Kidney (tissue), 14 donors: Measurements from ENCODE around the gene AMMECR1. TPM values are rescaled to one million over a fixed set of nuclear protein-coding genes. Genes with fewer than 3 reads are reported as not detected.
"Not testable (repeated sequence)": the region's sequence is repeated elsewhere in the genome, so short reads cannot be mapped to it uniquely, and the experiment has no call there.

Source experiments
- DNase-seq, 5 donors: peaks; one replicate each; pipeline ENCODE4 v3.0.0-alpha.2; 2013 to 2020
- FAIRE-seq: peaks from 2 replicates; lab custom pipeline; 2012; peaks lifted over from hg19 to GRCh38; lab: Jason Lieb, UNC
- H3K27ac ChIP-seq, 2 donors: one replicate each; pipeline ENCODE4 v1.7.0; 2013; ENCODE audit warnings: low read depth in 2 of 2, low read length in 2 of 2, inconsistent platforms in 1 of 2
- H3K27me3 ChIP-seq: one replicate; pipeline ENCODE4 v1.7.1; 2013; ENCODE audit warnings: low read length, inconsistent platforms; ENCODE audit not compliant: control insufficient read depth, insufficient read depth
- H3K36me3 ChIP-seq, 3 donors: one replicate each; pipeline versions ENCODE4 v1.7.0 to v1.7.1; 2013; ENCODE audit warnings: low read length in 3 of 3, control low read depth in 1 of 3, inconsistent platforms in 1 of 3; ENCODE audit not compliant: insufficient read depth in 3 of 3, control insufficient read depth in 2 of 3
- H3K4me1 ChIP-seq, 3 donors: one replicate each; pipeline versions ENCODE4 v1.7.0 to v1.7.1; 2013; ENCODE audit warnings: low read length in 3 of 3, inconsistent platforms in 1 of 3, low read depth in 1 of 3; ENCODE audit not compliant: control insufficient read depth in 2 of 3, insufficient read depth in 2 of 3
- H3K4me3 ChIP-seq, 3 donors: one replicate each; pipeline versions ENCODE4 v1.7.0 to v1.8.1; 2013; ENCODE audit warnings: low read length in 3 of 3, control low read depth in 1 of 3, inconsistent platforms in 1 of 3
- H3K9ac ChIP-seq, 3 donors: one replicate each; pipeline versions ENCODE4 v1.7.0 to v1.7.1; 2013; ENCODE audit warnings: low read length in 3 of 3, control low read depth in 1 of 3, inconsistent platforms in 1 of 3
- H3K9me3 ChIP-seq, 3 donors: one replicate each; pipeline versions ENCODE4 v1.7.0 to v1.7.1; 2013; ENCODE audit warnings: low read length in 3 of 3, control low read depth in 1 of 3, inconsistent platforms in 1 of 3; ENCODE audit not compliant: control insufficient read depth in 2 of 3, insufficient read depth in 1 of 3
- intact Hi-C: fragments of 100-400 bp; cut with DNase I; formaldehyde crosslinking; loops from one replicate; pipeline ENCODE4 v1.11.1; 2022
- polyA plus RNA-seq: library from polyadenylated mRNA; stranded (reverse); fragments of 350-450 nt; fragmentation: Illumina TruSeq; extraction: RNeasy Lipid Tissue Mini Kit (QIAGEN cat#74804); gene quantifications from one replicate; pipeline ENCODE4 v1.2.3, GENCODE V29; 2014; ENCODE audit warnings: low read depth, low replicate concordance; ENCODE audit not compliant: insufficient read depth
- total RNA-seq: library from RNA; stranded (reverse); fragmentation: NEBNext Ultra II Directional; extraction: Animal tissue kit (Norgen Biotek cat#: 25700); gene quantifications from one replicate; pipeline ENCODE4 v1.2.1, GENCODE V29; 2021
- TF ChIP-seq, protein P1 (sequence below): IDR thresholded peaks from 3 replicates; pipeline ENCODE4 v1.5.1; 2012; ENCODE audit warnings: mild to moderate bottlenecking, moderate library complexity, borderline replicate concordance; ENCODE audit not compliant: insufficient read depth; ENCODE audit errors: extremely low read depth
- donor health status: control.
- donor health status: control.
- donor health status: control.
- donor health status: control.
- donor health status: control.
- donor health status: DM: yes; HTN: yes; CAD: no.
- donor health status: Normal renal cell carcinoma (clear cell type).

Gene AMMECR1
- total and polyA plus RNA-seq, 2 donors from 2014 or later: 4.4 to 11.0 TPM

DNA sequence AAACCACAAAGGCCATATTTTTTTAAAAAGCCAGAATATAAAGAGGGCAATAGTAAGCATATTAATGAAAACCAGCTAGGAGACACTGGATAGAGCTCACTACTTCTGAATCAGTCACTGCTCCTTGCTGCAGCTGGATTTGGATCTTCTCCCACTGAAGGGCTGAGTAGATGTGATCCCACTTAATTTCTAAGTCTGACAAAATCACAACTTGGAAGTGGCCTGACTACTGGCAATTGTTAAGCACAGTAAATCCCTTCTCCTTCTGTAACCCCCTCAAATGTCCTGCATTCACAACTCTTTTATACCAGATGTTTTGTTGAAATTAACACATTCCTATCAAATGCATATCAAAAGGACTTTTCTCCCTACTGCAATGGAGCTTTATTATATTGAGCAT lies 72.9 kb downstream of the AMMECR1 start:
- DNase-seq: no peak
- TF ChIP-seq, protein P1, sequence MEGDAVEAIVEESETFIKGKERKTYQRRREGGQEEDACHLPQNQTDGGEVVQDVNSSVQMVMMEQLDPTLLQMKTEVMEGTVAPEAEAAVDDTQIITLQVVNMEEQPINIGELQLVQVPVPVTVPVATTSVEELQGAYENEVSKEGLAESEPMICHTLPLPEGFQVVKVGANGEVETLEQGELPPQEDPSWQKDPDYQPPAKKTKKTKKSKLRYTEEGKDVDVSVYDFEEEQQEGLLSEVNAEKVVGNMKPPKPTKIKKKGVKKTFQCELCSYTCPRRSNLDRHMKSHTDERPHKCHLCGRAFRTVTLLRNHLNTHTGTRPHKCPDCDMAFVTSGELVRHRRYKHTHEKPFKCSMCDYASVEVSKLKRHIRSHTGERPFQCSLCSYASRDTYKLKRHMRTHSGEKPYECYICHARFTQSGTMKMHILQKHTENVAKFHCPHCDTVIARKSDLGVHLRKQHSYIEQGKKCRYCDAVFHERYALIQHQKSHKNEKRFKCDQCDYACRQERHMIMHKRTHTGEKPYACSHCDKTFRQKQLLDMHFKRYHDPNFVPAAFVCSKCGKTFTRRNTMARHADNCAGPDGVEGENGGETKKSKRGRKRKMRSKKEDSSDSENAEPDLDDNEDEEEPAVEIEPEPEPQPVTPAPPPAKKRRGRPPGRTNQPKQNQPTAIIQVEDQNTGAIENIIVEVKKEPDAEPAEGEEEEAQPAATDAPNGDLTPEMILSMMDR: no peak

DNA sequence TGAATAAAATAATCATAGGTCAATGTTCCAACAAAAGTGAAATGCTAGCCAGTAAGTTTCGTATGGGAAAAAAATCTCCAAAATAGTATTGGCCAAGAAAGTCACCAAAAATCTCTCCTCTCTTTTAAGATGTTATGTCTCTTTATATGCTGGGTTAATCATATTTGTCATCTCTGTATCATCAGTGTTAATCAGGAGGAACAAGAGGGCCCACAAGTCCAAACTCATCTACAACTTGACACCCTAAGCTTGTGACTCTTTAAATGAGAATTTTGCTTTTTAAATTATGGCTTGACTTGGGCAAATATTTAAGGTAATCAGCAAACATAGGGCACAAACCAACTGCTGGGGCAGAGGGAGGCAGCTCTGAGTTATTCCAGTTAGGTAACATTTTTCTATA lies 75.5 kb downstream of the AMMECR1 start:
- Histone ChIP-seq H3K9ac (no peak overlapping the region), H3K36me3 (no peaks in the 10 kb centered on the region), H3K4me1 (no peaks in the 10 kb centered on the region), H3K4me3 (no peak overlapping the region), H3K9me3 (no peaks in the 10 kb centered on the region), H3K27me3 (no peaks in the 10 kb centered on the region), H3K27ac (no peak overlapping the region)
- TF ChIP-seq, protein P1: no peak
- intact Hi-C loops: no loop called here
- FAIRE-seq (no peak), DNase-seq (no peak)

More for the DNA sequence above, 72.9 kb downstream of the AMMECR1 start:
- intact Hi-C loops: no loop called here
- no peak overlapping the region for H3K4me3 ChIP-seq
- H3K27me3 ChIP-seq: no peaks in the 10 kb centered on the region
- no peak overlapping the region for H3K27ac ChIP-seq
- no peak for FAIRE-seq
- no peaks in the 10 kb centered on the region for H3K36me3 ChIP-seq
- H3K9ac ChIP-seq: no peak overlapping the region
- no peaks in the 10 kb centered on the region for H3K4me1 ChIP-seq
- H3K9me3 ChIP-seq: no peaks in the 10 kb centered on the region

DNA sequence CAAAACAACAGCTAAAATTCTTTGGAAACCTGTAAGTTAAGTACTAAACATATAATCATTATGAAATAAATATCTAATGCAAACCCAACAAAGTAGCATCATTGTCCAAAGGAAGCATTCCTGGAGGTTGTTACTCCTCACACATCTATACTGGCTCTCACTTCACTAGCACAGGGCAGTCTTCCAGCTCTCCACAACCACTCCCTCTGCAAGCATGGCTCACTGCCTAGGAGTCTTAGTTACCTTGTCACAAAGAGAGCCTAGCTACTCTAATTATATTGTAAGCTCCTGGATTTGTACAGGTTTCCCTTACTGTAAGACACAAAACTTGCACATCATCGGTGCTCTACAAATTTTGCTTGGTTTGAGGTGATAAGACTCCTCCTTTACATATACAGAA lies 76.1 kb downstream of the AMMECR1 start:
- H3K9me3 ChIP-seq: no peaks in the 10 kb centered on the region
- H3K27me3 ChIP-seq: no peaks in the 10 kb centered on the region
- no peak overlapping the region for H3K4me3 ChIP-seq
- H3K27ac ChIP-seq: no peak overlapping the region
- H3K9ac ChIP-seq: no peak overlapping the region
- no peak for FAIRE-seq
- intact Hi-C loops: no loop called here
- DNase-seq: no peak
- H3K4me1 ChIP-seq: no peaks in the 10 kb centered on the region
- H3K36me3 ChIP-seq: no peaks in the 10 kb centered on the region
- TF ChIP-seq, protein P1: no peak

DNA sequence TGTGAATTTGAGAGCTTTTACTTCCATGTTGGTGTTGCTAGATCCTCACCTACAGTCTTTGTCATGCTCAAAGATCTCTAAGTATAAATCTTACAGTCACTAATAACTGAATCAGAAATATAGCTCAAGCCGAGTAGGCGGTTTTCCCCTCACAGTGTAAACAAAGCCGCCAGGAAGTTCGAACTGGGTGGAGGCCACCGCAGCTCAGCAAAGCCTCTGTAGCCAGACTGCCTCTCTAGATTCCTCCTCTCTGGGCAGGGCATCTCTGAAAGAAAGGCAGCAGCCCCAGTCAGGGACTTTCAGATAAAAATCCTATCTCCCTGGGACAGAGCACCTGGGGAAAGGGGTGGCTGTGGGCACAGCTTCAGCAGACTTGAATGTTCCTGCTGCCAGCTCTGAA lies 79.6 kb downstream of the AMMECR1 start:
- H3K4me3 ChIP-seq, H3K4me1 ChIP-seq, intact Hi-C loops, DNase-seq, H3K9ac ChIP-seq, H3K9me3 ChIP-seq, FAIRE-seq, H3K27ac ChIP-seq, H3K27me3 ChIP-seq, H3K36me3 ChIP-seq: not testable (repeated sequence)

DNA sequence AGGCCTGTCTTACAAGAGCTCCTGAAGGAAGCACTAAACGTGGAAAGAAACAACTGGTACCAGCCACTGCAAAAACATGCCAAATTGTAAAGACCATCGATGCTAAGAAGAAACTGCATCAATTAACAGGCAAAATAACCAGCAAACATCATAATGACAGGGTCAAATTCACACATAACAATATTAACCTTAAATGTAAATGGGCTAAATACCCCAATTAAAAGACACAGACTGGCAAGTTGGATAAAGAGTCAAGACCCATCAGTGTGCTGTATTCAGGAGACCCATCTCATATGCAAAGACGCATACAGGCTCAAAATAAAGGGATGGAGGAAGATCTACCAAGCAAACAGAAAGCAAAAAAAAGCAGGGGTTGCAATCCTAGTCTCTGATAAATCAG lies 86.4 kb downstream of the AMMECR1 start:
- intact Hi-C loops, H3K36me3 ChIP-seq, DNase-seq, H3K9ac ChIP-seq, H3K27me3 ChIP-seq, H3K9me3 ChIP-seq, H3K4me3 ChIP-seq, H3K27ac ChIP-seq, H3K4me1 ChIP-seq, FAIRE-seq: not testable (repeated sequence)

DNA sequence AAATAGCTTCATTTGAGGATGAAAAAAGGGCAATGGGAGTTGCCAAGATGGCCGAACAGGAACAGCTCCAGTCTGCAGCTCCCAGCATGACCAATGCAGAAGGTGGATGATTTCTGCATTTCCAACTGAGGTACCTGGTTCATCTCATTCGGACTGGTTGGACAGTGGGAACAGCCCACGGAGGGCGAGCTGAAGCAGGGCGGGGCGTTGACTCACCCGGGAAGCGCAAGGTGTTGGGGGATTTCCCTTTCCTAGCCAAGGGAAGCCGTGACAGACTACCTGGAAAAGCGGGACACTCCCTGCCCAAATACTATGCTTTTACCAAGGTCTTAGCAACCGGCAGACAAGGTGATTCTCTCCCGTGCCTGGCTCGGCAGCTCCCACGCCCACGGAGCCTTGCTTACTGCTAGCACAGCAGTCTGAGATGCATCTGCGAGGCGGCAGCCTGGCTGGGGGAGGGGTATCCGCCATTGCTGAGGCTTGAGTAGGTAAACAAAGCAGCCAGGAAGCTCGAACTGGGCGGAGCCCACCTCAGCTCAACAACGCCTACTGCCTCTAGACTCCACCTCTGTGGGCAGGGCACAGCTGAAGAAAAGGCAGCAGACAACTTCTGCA lies 88.3 kb downstream of the AMMECR1 start:
- H3K9ac ChIP-seq, H3K36me3 ChIP-seq, H3K27me3 ChIP-seq, intact Hi-C loops, H3K27ac ChIP-seq, FAIRE-seq, H3K9me3 ChIP-seq, H3K4me1 ChIP-seq: not testable (repeated sequence)
- H3K4me3 ChIP-seq: peak overlapping the region in 2 of 3 donors; percentile 34 to 47
- DNase-seq: peak in 4 of 5 donors; percentile 19 to 89 (median 29)
